ENCODE data around the gene YAE1.

The YAE1 gene

GRCh38 chr7:39557911-39558310 lies 8.3 kb upstream of the YAE1 start:
- CTCF ChIA-PET, result no interaction called here
- no peak for DNase-seq (ENCODE audit: low read depth, low spot score)
- H3K4me3 ChIP-seq (ENCODE audit: low read depth, low read length), result no peak overlapping the region
- POLR2A ChIA-PET, result no interaction called here
- TF ChIP-seq CTCF (IDR thresholded peaks at IDR 0.05; ENCODE audit: insufficient read depth, low read length, missing control alignments), result no peak

GRCh38 chr7:39560408-39560807 lies 5.8 kb upstream of the YAE1 start:
- ChIA-PET CTCF (no interaction called here), POLR2A (no interaction called here)
- no peak overlapping the region for H3K4me3 ChIP-seq (ENCODE audit: low read depth, low read length)
- TF ChIP-seq CTCF (IDR thresholded peaks at IDR 0.05; ENCODE audit: insufficient read depth, low read length, missing control alignments), result no peak
- DNase-seq (ENCODE audit: low read depth, low spot score), result no peak

- H3K4me3 ChIP-seq (ENCODE audit: low read depth, low read length), result no peak overlapping the region
- DNase-seq (ENCODE audit: low read depth, low spot score), result no peak
- CTCF ChIA-PET, result no interaction called here
- POLR2A ChIA-PET, result no interaction called here
- no peak for TF ChIP-seq CTCF (IDR thresholded peaks at IDR 0.05; ENCODE audit: insufficient read depth, low read length, missing control alignments)
Measured at GRCh38 chr7:39560997-39561396, 5.2 kb upstream of the YAE1 start.

- ChIA-PET POLR2A (no interaction called here), CTCF (no interaction called here)
- H3K4me3 ChIP-seq (ENCODE audit: low read depth, low read length), result peak overlapping the region; percentile 92
- no peak for DNase-seq (ENCODE audit: low read depth, low spot score)
- TF ChIP-seq CTCF (IDR thresholded peaks at IDR 0.05; ENCODE audit: insufficient read depth, low read length, missing control alignments), result no peak
Measured at GRCh38 chr7:39565538-39565937, 666 bp upstream of the YAE1 start.

- ChIA-PET CTCF (interaction anchor here (1.1 to 1.6 kb wide), 4 partner anchors 8 to 179 kb away, joined by 5 to 12 read pairs (median 7); no protein-coding TSS in a partner anchor), POLR2A (interaction anchor here (1.1 kb wide), 1 partner anchor 12 kb away, joined by 3 read pairs; no protein-coding TSS in a partner anchor)
- DNase-seq (ENCODE audit: low read depth, low spot score), result no peak
- peak overlapping the region; percentile 92 for H3K4me3 ChIP-seq (ENCODE audit: low read depth, low read length)
- no peak for TF ChIP-seq CTCF (IDR thresholded peaks at IDR 0.05; ENCODE audit: insufficient read depth, low read length, missing control alignments)
Measured at GRCh38 chr7:39567294-39567693, 1.1 kb downstream of the YAE1 start.

- CTCF ChIA-PET, result interaction anchor here (1.5 to 9.7 kb wide), 3 partner anchors 8 to 779 kb away, joined by 3 to 544 read pairs (median 5); partner anchors contain the start of gene YAE1
- no peak for TF ChIP-seq CTCF (IDR thresholded peaks at IDR 0.05; ENCODE audit: insufficient read depth, low read length, missing control alignments)
- POLR2A ChIA-PET, result no interaction called here
- DNase-seq (ENCODE audit: low read depth, low spot score), result no peak
- no peak overlapping the region for H3K4me3 ChIP-seq (ENCODE audit: low read depth, low read length)
Measured at GRCh38 chr7:39574673-39575349, 8.6 kb downstream of the YAE1 start.
